Stimulated activated CD8-positive, alpha-beta memory T cell treated with anti-CD3 and anti-CD28 coated beads, Interleukin-12 subunit alpha, Interleukin-12 subunit beta, amount 100 ng/mL, for 4 hours (primary cell): ENCODE results near the gene GARIN5A.
A peak's percentile ranks its signal among the peaks of the same experiment; 100 is the strongest.
"Not testable (repeated sequence)": the region's sequence is repeated elsewhere in the genome, so short reads cannot be mapped to it uniquely, and the experiment has no call there.

Experiments
- DNase-seq: peaks from one replicate; pipeline ENCODE4 v3.0.0-alpha.2; 2020; ENCODE audit warnings: low read depth

GARIN5A gene

GRCh38 chr19:50465000-50465399, 11.6 kb downstream of the GARIN5A start:
- no peak for DNase-seq

DNA sequence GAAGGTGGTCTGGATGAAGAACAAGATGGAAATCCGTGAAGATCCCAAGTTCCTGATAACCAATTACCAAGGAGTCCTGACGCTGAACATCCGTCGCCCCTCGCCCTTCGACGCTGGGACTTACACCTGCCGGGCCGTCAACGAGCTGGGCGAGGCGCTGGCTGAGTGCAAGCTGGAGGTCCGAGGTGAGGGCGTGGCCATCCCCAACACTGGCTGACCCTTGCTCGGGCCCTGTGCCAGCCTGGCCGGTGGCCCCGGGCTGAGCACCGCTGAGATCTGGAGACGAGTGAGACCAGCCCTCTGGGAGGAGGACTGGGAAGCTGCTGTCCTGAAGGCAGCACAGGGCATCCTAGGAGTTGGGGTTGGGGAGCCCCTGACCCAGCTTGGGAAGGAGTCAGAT, 12.3 kb downstream of the GARIN5A start:
- no peak for DNase-seq

- no peak for DNase-seq
Measured at GRCh38 chr19:50462970-50463369, 13.7 kb downstream of the GARIN5A start.

- DNase-seq, result peak; percentile 16
Measured at GRCh38 chr19:50461066-50461875, 15.4 kb downstream of the GARIN5A start.

GRCh38 chr19:50460161-50460765, 16.4 kb downstream of the GARIN5A start:
- DNase-seq, result no peak

GRCh38 chr19:50459638-50460037, 17.0 kb downstream of the GARIN5A start:
- no peak for DNase-seq

DNA sequence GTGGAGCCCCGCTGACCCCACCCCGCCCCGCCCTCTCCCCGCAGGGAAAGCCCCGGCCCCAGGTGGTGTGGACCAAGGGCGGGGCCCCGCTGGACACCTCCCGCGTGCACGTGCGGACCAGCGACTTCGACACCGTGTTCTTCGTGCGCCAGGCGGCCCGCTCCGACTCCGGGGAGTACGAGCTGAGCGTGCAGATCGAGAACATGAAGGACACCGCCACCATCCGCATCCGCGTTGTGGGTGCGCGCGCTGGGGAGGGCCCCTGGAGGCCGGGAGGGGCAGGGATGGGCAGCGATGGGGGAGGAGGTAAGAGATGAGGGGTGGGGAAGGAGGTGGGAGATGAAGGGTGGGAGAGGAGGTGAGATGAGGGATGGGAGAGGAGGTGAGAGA, 17.6 kb downstream of the GARIN5A start:
- no peak for DNase-seq

DNA sequence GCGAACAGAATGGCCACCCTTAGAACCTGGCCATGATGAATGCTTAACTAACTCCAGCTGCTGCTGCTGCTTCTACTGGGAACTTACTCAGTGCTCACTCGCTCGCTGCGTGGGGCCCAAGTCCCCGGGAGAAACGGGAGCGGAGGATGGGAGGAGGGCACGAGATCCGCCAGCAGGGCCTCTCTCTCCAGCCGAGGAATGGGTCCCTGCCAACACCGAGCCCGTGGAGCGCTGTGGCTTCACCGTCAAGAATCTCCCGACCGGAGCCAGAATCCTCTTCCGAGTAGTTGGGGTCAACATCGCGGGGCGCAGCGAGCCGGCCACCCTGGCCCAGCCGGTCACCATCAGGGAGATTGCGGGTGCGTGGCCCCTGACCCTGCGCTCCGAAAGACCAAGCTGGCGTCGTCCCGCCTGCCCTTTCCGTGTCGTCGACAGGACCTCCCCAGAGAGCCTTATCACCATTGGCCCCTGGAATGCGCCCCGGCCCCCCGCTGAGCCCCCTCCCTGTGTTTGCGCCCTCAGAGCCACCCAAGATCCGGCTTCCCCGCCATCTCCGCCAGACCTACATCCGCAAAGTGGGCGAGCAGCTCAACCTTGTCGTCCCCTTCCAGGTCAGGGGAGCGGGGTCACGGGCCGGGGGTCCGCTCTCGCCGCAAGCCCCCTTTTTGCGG, 18.1 kb downstream of the GARIN5A start:
- no peak for DNase-seq

GRCh38 chr19:50457300-50457699, 19.3 kb downstream of the GARIN5A start:
- DNase-seq, result no peak

DNA sequence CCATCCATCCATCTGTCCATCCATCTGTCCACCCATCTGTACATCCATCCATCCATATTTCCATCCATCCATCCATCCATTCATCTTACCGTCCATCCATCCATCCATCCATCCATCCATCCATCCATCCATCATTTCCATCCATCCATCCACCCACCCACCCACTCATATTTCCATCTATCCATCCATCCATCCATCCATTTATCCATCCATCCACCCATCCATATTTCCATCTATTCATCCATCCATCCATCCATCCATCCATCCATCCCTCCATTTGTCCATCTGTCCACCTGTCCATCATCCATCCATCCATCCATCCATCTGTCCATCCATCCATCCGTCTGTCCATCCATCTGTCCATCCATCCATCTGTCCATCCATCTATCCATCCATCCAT, 20.7 kb downstream of the GARIN5A start:
- no peak for DNase-seq

DNA sequence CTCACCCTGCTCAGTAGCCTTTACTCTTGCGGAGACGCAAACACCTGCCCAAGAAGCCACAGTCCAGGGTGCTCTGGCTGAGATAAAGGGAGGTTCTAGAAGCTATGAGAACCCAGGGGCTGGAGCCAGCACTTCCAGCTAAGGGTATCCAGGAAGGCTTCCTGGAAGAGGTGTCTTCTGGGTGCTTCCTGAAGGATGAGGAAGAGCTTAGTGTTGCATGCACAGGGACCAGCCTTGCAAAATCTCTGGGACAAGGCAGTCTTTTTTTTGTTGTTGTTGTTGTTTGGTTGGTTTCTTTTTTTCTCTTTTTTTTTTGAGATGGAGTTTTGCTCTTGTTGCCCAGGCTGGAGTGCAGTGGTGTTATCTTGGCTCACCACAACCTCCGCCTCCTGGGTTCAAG, 23.4 kb downstream of the GARIN5A start:
- DNase-seq, result no peak

DNA sequence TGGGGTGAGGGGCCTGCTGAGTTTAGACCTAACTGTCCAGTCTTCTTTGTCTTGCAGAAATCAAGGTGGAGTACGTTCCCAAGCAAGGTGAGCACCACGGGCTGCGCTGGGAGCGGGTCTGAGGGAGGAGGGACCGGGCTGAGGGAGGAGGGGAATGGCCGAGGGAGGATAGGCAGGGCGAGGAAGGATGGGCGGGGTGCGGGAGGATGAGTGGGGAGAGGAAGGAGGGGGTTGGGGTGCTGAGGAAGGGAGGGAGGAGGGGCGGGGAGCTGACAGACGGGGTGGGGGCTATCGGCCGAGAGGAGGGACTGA, 25.5 kb downstream of the GARIN5A start:
- DNase-seq, result no peak

- DNase-seq, result no peak
Measured at GRCh38 chr19:50450369-50451222, 26.1 kb downstream of the GARIN5A start.

DNA sequence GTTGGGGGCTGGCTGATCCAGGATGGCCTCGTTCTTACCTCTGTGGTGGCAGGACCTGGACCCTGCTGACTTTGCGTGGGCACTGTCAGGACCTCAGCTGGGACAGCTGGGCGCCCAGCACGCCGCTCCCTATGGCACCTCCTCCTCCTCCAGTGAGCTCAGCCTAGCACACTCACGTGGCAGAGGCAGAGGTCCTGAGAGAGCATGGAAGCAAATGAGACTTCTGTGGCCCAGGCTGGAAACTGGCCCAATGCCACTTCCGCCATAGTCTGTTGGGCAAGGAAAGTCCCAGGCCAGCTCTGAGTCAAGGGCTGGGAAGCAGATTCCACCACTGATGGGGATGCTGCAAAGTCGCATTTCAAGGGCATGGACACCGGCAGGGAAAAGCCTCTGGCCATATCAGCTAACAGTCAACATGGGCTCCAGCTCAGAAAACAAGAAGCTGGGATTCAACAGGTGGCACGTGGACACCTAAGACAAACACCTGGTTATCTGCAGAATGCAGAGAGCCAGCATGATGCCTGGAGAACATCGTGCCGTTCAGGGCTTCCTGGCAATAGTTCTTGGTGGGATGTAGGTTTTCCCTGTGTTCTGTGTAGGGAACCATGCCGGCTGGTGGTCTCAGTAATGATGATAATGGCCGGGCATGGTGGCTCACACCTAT, 27.3 kb downstream of the GARIN5A start:
- DNase-seq, result no peak

DNA sequence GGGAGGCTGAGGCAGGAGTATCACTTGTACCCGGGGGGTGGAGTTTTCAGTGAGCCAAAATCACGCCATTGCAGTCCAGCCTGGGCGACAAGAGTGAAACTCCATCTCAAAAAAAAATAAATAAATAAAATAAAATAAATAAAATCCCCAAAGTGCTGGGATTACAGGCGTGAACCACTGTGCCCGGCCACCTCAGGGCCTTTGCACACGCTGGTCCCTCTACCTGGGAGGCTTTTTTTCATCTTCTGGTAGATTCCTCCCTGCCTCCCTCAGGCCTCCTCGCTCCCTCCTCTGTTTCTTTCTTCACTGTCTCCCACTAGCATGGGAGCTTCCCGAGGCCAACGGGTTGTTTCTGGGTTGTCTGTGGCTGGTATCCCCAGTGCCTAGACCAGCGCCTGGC, 28.9 kb downstream of the GARIN5A start:
- DNase-seq, result no peak

DNA sequence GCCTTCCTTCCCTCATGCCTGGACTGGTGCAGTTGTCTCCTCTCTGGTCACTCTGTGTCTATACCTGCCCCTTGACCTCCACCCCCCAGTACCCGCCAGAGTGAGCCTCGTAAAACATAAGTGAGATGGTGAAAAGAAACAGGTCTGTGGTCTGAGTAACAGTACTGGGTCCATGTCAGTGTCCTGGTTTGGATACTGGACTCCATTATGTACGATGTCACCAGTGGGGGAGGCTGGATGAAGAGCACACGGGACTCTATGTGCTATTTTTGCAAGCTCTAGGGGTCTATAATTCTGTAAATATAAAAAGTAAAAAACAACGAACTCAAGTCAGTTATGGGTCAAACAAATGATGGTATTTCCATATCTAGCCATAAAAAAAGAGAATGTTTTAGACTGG, 29.6 kb downstream of the GARIN5A start:
- DNase-seq, result no peak

GRCh38 chr19:50444059-50444458, 32.6 kb downstream of the GARIN5A start:
- DNase-seq, result no peak

GRCh38 chr19:50439130-50439529, 37.5 kb downstream of the GARIN5A start:
- DNase-seq, result not testable (repeated sequence)

DNA sequence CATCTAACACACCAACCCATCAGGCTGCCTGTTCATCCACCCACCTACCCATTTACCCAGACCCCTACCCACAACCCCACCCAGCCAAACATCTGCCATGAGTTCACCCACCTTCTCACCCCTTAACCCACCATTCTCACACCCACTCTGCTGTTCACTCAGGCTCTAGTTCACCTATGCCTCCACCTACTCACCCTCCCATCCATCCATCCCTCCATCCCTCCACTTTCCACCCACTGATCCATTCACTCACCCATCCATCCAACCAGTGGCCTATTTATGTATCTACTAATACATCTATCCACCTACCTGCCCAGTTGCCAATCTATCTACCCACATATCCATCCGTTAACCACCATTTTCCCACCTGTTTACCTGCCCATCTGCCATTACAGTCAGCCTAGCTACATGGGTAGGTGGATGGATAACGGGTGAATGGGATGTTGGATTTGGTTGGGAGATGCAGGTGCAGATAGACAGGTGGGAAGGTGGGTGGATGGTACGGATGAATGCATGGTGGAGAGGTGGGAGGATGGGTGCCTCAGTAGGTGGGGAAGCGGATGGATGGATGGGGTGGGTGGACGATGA, 38.7 kb downstream of the GARIN5A start:
- no peak for DNase-seq

DNA sequence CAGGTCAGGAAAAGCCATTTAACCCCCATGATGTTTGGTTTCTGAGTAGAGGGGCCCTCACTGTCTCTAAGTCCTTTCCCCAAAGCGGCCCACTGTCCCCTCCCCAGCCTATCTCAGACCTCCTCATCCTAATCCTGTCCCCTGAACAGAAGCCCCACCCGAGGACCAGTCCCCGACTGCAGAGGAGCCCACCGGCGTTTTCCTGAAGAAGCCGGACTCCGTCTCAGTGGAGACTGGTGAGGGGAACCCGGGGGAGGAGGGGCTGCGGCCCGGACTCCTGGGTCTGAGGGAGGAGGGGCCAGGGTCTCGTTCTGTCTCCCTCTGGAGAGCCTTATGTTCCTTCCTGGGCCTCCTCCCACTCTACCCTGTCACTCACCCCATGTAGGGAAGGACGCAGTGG, 41.0 kb downstream of the GARIN5A start:
- DNase-seq, result no peak

DNA sequence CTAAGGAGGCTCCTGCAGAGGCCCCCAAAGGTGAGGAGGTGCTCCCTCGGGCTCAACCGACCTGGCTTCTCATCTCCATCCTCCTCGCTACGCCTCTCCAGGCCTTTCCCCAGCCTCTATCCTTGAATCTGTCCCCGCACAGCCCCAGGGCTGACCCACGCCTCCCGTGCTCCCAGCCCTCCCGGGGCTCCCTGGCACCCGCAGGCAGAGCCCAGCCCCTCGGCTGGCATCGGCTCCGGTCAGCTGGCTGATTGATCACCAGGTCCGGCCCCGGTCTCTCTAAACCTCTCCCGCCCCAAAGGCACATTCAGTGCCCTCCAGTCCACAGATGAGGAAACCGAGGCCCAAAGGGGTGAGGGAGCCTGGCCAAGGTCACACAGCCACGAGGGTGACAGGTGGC, 41.4 kb downstream of the GARIN5A start:
- no peak for DNase-seq

GRCh38 chr19:50434525-50434924, 42.1 kb downstream of the GARIN5A start:
- DNase-seq, result no peak
